Spleen (tissue), 7 donors: ENCODE results near the gene MAGI2.

Experiments used
- CTCF ChIP-seq, 11 experiments: fragments of 200-600 bp in 7 of 11; fragments of 450-650 bp in 4 of 11; sonication (generic) in 4 of 11; IDR thresholded peaks in 8 of 11; conservative IDR thresholded peaks in 3 of 11; 1 replicate in 7 of 11; 2 replicates in 4 of 11; pipeline versions ENCODE4 v1.4.0 to v1.8.0; 2016 to 2021; ENCODE audit warnings: antibody characterized with exemption in 11 of 11, inconsistent platforms in 4 of 11, mild to moderate bottlenecking in 1 of 11
- POLR2A ChIP-seq, 3 donors: fragments of 450-650 bp; IDR thresholded peaks; one replicate each; pipeline ENCODE4 v1.5.1; 2017; ENCODE audit warnings: antibody characterized with exemption in 3 of 3, mild to moderate bottlenecking in 1 of 3
- donor health status: DM: no; HTN: no; CAD: no; lungs with moderate emphysema.
- donor health status: DM: no; HTN: no; CAD: no.
- donor health status: DM: no; HTN: no; CAD: no.

GRCh38 chr7:78002715-78003114 lies 1450.8 kb downstream of the MAGI2 start:
- TF ChIP-seq CTCF (IDR thresholded peaks at IDR 0.05 in 8 of 11, conservative IDR thresholded peaks at IDR 0.05 in 3 of 11): no peak
- no peak for TF ChIP-seq POLR2A (IDR thresholded peaks at IDR 0.05)
